SK-N-MC (cell line): Measurements from ENCODE around the gene ZNF383.
A peak's percentile ranks its signal among the peaks of the same experiment; 100 is the strongest.
"Not testable (repeated sequence)": the region's sequence is repeated elsewhere in the genome, so short reads cannot be mapped to it uniquely, and the experiment has no call there.

ENCODE experiments used
- DNase-seq: peaks from one replicate; pipeline ENCODE4 v3.0.0-alpha.2; 2011; ENCODE audit warnings: low read depth, low spot score
- H3K27ac ChIP-seq: fragments of 200-600 bp; sonication (generic); 2 replicates; pipeline ENCODE4 v1.5.1; 2016; ENCODE audit warnings: mixed run types
- H3K36me3 ChIP-seq: fragments of 200-600 bp; sonication (generic); 2 replicates; pipeline ENCODE4 v1.6.1; 2017; ENCODE audit warnings: antibody characterized with exemption, low read length, mixed read lengths; ENCODE audit not compliant: insufficient read depth
- H3K4me3 ChIP-seq: fragments of 200-600 bp; sonication (generic); 2 replicates; pipeline ENCODE4 v1.5.1; 2016
- H3K9ac ChIP-seq: fragments of 200-600 bp; sonication (generic); 2 replicates; pipeline ENCODE4 v1.8.0; 2017; ENCODE audit warnings: mixed run types, mixed read lengths; ENCODE audit not compliant: insufficient read length
- H3K9me3 ChIP-seq: fragments of 200-600 bp; sonication (generic); 2 replicates; pipeline ENCODE4 v1.6.1; 2017; ENCODE audit warnings: low read depth, mild to moderate bottlenecking, antibody characterized with exemption, low read length, moderate library complexity, mixed read lengths
- EZH2 ChIP-seq: fragments of 200-600 bp; sonication (generic); IDR thresholded peaks from one replicate; pipeline ENCODE4 v1.6.1; 2017; ENCODE audit warnings: antibody characterized with exemption
- FOXP2 ChIP-seq: optimal IDR thresholded peaks from 2 replicates; pipeline ENCODE3; 2011; ENCODE audit warnings: mild to moderate bottlenecking, moderate library complexity; ENCODE audit not compliant: insufficient read depth; ENCODE audit errors: extremely low read length, control extremely low read depth
- POLR2AphosphoS5 ChIP-seq: IDR thresholded peaks from 2 replicates; pipeline ENCODE4 v1.6.1; 2012; ENCODE audit warnings: mild to moderate bottlenecking, low read depth, low read length, borderline replicate concordance

ZNF383 gene

DNA sequence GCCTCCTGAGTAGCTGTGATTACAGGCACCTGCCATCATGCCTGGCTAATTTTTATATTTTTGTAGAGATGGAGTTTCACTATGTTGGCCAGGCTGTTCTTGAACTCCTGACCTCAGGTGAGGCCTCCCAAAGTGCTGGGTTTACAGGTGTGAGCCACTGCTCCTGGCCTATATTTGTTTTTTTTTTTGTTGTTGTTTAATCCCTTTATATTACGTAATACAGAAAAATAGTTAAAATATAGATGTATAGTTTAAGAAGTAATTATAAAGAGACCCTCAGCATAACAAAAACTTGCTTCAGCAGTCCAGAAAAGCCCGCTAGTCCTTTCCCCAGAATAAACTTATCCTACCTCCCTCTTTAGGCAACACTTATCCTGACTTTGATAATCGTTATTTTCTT is 2.4 kb downstream of the ZNF383 start:
- no peak for TF ChIP-seq POLR2AphosphoS5
- no peak for TF ChIP-seq FOXP2
- no peak for TF ChIP-seq EZH2
- Histone ChIP-seq H3K36me3 (peaks cover 42% of the 10 kb centered on the region), H3K9ac (no peak overlapping the region), H3K27ac (no peak overlapping the region), H3K4me3 (no peak overlapping the region), H3K9me3 (peaks cover 16% of the 10 kb centered on the region; the same call in 1 of the 2 replicates)
- DNase-seq, result no peak

DNA sequence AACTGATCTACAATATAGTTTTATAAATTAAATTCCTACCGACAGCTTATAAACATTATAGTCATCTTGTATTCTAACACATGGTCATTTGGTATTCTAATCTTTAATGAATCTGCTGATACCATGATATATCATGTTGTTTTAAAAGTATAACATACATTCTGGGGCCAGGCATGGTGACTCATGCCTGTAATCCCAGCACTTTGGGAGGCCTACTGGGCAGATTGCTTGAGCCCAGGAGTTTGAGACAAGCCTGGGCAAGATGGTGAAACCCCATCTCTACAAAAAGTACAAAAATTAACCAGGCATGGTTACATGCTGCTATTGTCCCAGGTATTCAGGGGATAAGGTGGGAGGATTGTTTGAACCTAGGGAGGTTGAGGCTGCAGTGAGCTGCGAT is 3.1 kb downstream of the ZNF383 start:
- Histone ChIP-seq H3K9me3 (peaks cover 18% of the 10 kb centered on the region; the same call in 1 of the 2 replicates), H3K9ac (no peak overlapping the region), H3K27ac (no peak overlapping the region), H3K36me3 (peaks cover 49% of the 10 kb centered on the region), H3K4me3 (no peak overlapping the region)
- no peak for TF ChIP-seq EZH2
- TF ChIP-seq POLR2AphosphoS5, result no peak
- no peak for TF ChIP-seq FOXP2
- DNase-seq, result no peak

- H3K4me3 ChIP-seq, result no peak overlapping the region
- no peak overlapping the region for H3K27ac ChIP-seq
- TF ChIP-seq POLR2AphosphoS5 (no peak), FOXP2 (no peak), EZH2 (no peak)
- peaks cover 72% of the 10 kb centered on the region for H3K36me3 ChIP-seq
- H3K9me3 ChIP-seq, result peaks cover 14% of the 10 kb centered on the region; the same call in 1 of the 2 replicates
- DNase-seq, result no peak
- H3K9ac ChIP-seq, result no peak overlapping the region
These were observed 8.2 kb downstream of the ZNF383 start for GRCh38 chr19:37226248-37226647.

DNA sequence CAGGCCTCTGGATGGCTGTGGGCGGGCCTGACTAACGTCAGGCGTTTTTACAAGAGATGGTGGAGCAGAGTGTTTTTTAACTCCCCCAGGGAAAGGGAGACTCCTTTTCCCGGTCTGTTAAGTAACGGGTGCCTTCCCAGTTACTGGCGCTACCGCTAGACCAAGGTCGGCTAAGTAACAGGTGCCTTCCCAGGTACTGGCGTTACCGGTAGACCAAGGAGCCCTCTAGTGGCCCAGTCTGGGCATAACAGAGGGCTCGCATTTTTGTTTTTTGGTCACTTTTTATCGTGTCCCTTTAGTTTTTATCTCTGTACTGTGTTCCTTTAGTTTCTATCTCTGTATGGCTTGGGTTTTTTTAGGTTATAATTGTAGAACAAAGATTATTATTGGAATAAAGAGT is 10.0 kb downstream of the ZNF383 start:
- H3K9me3 ChIP-seq, result peaks cover 10% of the 10 kb centered on the region; the same call in 1 of the 2 replicates
- no peak overlapping the region for H3K4me3 ChIP-seq
- H3K9ac ChIP-seq, result no peak overlapping the region
- TF ChIP-seq EZH2 (no peak), FOXP2 (no peak), POLR2AphosphoS5 (no peak)
- DNase-seq, result no peak
- H3K27ac ChIP-seq, result no peak overlapping the region
- peaks cover 72% of the 10 kb centered on the region for H3K36me3 ChIP-seq

- no peak for DNase-seq
- Histone ChIP-seq H3K27ac (no peak overlapping the region), H3K4me3 (no peak overlapping the region), H3K36me3 (peaks cover 54% of the 10 kb centered on the region), H3K9ac (no peak overlapping the region), H3K9me3 (peaks cover 19% of the 10 kb centered on the region)
- no peak for TF ChIP-seq POLR2AphosphoS5
- TF ChIP-seq EZH2, result no peak
- no peak for TF ChIP-seq FOXP2
These were observed 25.2 kb downstream of the ZNF383 start for GRCh38 chr19:37243206-37243632.

DNA sequence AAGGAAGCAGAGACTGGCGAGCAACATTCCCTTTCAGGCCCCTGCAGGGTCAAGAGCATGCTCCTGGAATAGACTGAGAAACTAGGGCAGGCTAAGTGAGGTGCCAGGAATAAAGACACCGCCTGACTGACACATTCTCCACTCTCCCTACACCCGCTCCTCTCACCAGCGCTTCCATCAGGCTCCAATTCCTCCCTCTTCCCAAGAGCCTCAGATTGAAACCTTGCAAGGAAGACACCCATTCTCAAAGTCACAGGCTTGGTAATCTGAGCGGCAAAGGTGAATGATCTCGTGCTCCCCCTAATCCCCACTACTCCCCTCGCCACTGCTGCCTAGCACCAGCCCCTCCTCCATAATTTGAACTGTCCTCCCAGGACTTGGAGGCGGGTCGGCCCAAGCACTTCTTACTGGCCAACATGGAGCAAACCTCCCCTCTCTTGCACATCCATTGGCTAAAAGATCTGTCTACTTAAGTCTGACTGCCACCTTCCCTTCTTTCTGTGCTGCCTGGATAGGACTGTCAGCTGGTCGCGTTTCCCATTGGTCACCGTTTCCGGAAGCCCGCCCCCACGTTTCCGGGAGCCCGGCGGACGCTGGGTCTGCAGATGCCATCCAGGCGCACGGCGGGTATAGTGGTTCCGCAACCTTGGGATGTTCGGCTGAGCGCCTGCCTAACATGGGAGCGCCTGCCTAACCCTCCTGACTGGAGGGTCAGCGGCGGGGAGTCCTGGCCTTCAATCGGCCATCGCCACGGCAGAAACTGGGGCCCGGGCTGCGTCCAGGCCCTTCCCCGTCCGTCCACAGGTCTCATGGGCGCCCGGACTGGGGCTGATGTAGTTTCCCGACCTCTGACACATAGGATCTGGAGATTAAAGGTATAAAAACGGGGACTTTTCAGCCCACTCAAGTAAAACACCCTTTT is 33.6 kb downstream of the ZNF383 start:
- Histone ChIP-seq H3K4me3 (peak overlapping the region; percentile 78), H3K9ac (peak overlapping the region; percentile 83), H3K27ac (no peak overlapping the region), H3K9me3 (no peaks in the 10 kb centered on the region), H3K36me3 (no peaks in the 10 kb centered on the region; the same call in 1 of the 2 replicates)
- DNase-seq, result peak; percentile 61
- peak; percentile 62; the same call in 1 of the 2 replicates for TF ChIP-seq POLR2AphosphoS5
- no peak for TF ChIP-seq EZH2
- no peak for TF ChIP-seq FOXP2

DNA sequence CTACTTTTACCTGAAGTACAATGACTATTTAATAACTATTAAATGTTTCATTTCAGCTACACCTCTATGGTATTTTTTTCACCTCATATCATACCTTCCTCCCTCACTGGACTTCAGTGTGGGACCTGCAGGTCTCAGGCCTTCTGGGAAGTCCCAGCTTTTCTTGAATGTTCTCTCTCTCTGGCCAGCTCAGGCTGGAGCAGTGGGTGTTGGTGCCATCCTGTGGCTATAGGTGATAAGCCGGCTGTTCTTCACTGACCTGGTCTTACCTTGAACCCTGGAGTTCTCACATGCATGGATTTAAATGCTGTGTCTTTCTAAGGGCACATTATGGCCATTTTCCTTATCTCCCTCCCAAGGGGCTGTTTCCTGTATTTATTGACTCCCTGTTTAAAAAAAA is 45.0 kb downstream of the ZNF383 start:
- H3K9ac ChIP-seq, result not testable (repeated sequence)

DNA sequence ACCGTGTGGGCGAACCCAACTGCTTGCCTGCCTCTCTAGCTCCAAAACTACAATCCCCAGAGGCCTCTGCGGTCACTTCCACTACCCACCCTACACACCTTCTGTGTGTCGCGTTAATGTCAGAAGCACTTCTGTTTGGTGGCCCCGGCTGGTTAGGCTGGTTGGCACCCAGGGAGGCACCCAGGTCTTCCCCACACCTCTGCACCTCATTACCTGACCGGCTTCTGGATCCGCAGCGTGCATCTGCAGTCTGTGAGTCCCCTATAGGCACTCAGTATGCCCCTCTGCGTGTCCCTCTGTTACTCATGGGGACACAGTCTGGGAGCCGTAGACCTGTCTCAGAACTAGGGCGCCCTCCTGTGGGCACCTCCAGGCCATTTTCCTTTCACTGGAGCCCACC is 49.0 kb downstream of the ZNF383 start:
- not testable (repeated sequence) for H3K27ac ChIP-seq, DNase-seq, H3K9ac ChIP-seq, H3K36me3 ChIP-seq, H3K4me3 ChIP-seq, H3K9me3 ChIP-seq

More for the DNA sequence above, 45.0 kb downstream of the ZNF383 start:
- not testable (repeated sequence) for H3K9me3 ChIP-seq, H3K27ac ChIP-seq, DNase-seq, H3K36me3 ChIP-seq, H3K4me3 ChIP-seq

DNA sequence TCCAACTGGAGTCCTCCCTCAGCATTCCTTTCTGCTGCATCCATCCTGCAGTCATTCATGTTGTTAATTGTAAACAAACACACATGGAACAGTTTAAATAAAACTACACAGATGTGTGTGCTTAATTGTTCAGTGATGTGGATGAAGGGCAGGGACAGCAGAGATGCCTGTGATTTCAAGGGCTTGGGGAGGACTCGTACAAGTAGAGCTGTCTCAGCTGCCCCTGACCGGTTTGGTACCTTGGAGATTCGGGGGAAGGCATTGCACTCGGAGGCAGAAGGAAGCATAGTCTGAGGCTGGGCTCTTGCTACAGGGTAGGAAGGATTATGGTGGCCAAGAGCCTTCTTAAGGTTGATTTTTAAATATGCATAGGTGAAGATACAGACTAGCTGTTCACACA is 49.7 kb downstream of the ZNF383 start:
- DNase-seq, H3K36me3 ChIP-seq, H3K4me3 ChIP-seq, H3K9me3 ChIP-seq, H3K27ac ChIP-seq, H3K9ac ChIP-seq: not testable (repeated sequence)

- not testable (repeated sequence) for DNase-seq, H3K9me3 ChIP-seq, H3K4me3 ChIP-seq, H3K36me3 ChIP-seq, H3K27ac ChIP-seq, H3K9ac ChIP-seq
These were observed 62.6 kb downstream of the ZNF383 start for GRCh38 chr19:37280656-37281055.

DNA sequence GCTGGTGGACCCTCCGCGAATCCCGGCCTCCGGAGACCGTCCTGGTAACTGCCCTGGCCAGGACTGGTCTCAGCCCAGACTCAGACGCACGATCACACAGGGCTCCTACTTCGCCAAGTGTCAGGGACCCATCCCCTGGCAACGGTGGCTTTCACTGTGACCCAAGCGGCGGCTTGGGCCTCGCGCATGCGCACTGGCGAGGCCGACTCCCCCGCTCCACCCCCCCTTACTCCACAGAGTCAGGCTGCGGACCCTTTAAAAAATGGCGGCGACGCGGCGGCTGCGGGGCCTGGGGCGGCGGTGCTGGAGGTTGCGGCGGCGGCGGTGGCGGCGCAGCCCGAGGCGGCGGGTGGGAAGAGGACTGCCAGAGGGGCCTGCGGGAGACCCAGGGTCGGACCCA is 66.0 kb downstream of the ZNF383 start:
- H3K9ac ChIP-seq, H3K4me3 ChIP-seq, H3K36me3 ChIP-seq, DNase-seq, H3K9me3 ChIP-seq, H3K27ac ChIP-seq: not testable (repeated sequence)

- DNase-seq, H3K27ac ChIP-seq, H3K9me3 ChIP-seq, H3K9ac ChIP-seq, H3K4me3 ChIP-seq, H3K36me3 ChIP-seq: not testable (repeated sequence)
These were observed 71.2 kb downstream of the ZNF383 start for GRCh38 chr19:37289229-37289628.
